Measurements from ENCODE around the gene PLN. TPM values are rescaled to one million over a fixed set of nuclear protein-coding genes. Genes with fewer than 3 reads are reported as not detected.

Gene PLN
- total and polyA plus RNA-seq, 5 experiments from 2014 or later = 0.09 to 0.27 (median 0.15) TPM; not detected in 2

DNA sequence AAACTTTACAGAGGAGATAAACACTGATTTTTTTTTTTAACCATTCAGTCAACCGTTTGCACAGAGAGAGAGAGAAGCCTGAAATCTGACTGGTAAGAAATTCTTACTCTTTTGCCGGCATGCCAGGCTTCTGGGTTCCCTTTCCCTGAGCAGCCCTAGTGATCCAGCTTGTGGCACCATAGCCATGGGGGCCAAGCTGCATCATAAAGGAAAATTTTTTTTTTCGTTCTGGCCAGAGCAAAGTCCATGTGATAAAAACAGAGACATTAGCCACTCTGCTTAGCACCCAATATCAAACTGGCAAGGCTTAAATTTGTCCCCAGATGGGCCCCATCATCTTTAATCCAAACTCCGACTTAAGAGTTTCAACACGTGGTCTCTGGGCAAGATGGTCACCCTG, 58.8 kb downstream of the PLN start:
- peaks cover 27 to 59% (median 54%) of the 10 kb centered on the region in 4 donors for H3K4me1 Mint-ChIP-seq
- ATAC-seq = no peak
- peak overlapping the region in 4 of 10 donors; percentile 7 to 54 (median 38) for H3K4me3 Mint-ChIP-seq
- H3K27ac Mint-ChIP-seq = peak overlapping the region; percentile 15 to 80 (median 54)
- POLR2A ChIA-PET = interaction anchor here (1.3 kb wide), 1 partner anchor 102 kb away, joined by 5 read pairs; no protein-coding TSS in a partner anchor
- H3K27me3 Mint-ChIP-seq = no peaks in the 10 kb centered on the region
- no peak for DNase-seq
- H3K36me3 Mint-ChIP-seq = peaks cover 16 to 72% (median 39%) of the 10 kb centered on the region in 3 donors
- H3K9me3 Mint-ChIP-seq = peaks cover 0 to 15% (median 3%) of the 10 kb centered on the region in 9 donors

Other genes with a start within 250 kb of the PLN start
- 10 to 100 TPM; 70.9 to 73.6 TPM for gene CEP85L, start 103.3 kb downstream of the PLN start, total RNA-seq
- gene CEP85L, start 103.3 kb downstream of the PLN start, polyA plus RNA-seq = 10 to 100 TPM; 31.1 to 50.0 (median 47.5) TPM

All from naive thymus-derived CD8-positive, alpha-beta T cell (primary cell).